Ectodermal cell (in vitro differentiated cells): ENCODE measurements around the gene DHX32.

ENCODE experiments used
- H3K27ac ChIP-seq: 2 replicates; pipeline ENCODE4 v1.7.0; 2013; ENCODE audit warnings: mild to moderate bottlenecking, low read depth, low read length; ENCODE audit not compliant: insufficient read depth, poor library complexity, severe bottlenecking
- H3K27me3 ChIP-seq: 2 replicates; pipeline ENCODE4 v1.7.0; 2013; ENCODE audit warnings: mild to moderate bottlenecking, low read length; ENCODE audit not compliant: insufficient read depth, control insufficient read depth, poor library complexity, severe bottlenecking
- H3K36me3 ChIP-seq: one replicate; pipeline ENCODE4 v1.7.0; 2013; ENCODE audit warnings: low read length; ENCODE audit not compliant: control insufficient read depth, insufficient read depth
- H3K4me1 ChIP-seq: one replicate; pipeline ENCODE4 v1.7.0; 2013; ENCODE audit warnings: low read length; ENCODE audit not compliant: control insufficient read depth, insufficient read depth
- H3K4me3 ChIP-seq: 2 replicates; pipeline ENCODE4 v1.7.0; 2013; ENCODE audit warnings: low read depth, low read length, control low read depth; ENCODE audit not compliant: insufficient read depth
- H3K9me3 ChIP-seq: 2 replicates; pipeline ENCODE4 v1.7.0; 2013; ENCODE audit warnings: mild to moderate bottlenecking, low read length, moderate library complexity; ENCODE audit not compliant: control insufficient read depth
- WGBS, 2 experiments: methylation state at CpG; one replicate each; pipeline ENCODE4 v1.1.7; 2013; ENCODE audit warnings: missing lambda C conversion rate in 2 of 2; 5-methylcytosine and 5-hydroxymethylcytosine counted together

Gene DHX32

DNA sequence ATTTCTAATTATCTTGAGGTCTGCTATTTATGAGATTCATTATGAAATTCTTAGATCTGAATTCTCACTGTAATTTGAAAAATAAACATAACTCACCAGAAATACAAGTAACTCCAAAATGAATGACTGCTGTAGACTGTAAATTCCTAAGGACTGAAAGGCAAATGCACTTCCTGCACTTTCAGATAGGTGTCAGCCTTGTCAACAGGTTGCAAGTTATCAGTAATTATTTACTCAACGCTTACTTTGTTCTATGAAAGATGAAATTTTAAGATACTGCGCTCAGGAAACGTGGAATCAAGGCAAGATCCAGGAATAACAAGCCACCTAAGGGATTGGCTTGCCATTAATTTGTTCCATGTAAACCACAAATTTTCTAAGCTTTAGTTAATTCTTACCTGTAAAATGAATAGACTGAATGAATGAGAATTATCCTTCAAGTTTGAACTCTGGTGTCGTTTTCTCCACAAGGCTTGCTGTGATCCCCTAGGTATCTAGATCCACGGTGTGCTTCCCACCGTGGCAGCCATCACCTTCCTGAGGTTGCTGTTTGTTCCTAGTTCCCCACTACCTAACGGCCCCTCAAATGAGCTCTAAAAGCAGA lies 12.6 kb downstream of the DHX32 start:
- no peaks in the 10 kb centered on the region for H3K9me3 ChIP-seq
- H3K4me3 ChIP-seq, result no peak overlapping the region
- H3K27me3 ChIP-seq, result no peaks in the 10 kb centered on the region
- no peak overlapping the region for H3K27ac ChIP-seq
- 60 to 67% methylated on average over 7 of the region's 7 CpGs for WGBS, 2 experiments
- no peaks in the 10 kb centered on the region for H3K4me1 ChIP-seq
- peaks cover 11% of the 10 kb centered on the region for H3K36me3 ChIP-seq

DNA sequence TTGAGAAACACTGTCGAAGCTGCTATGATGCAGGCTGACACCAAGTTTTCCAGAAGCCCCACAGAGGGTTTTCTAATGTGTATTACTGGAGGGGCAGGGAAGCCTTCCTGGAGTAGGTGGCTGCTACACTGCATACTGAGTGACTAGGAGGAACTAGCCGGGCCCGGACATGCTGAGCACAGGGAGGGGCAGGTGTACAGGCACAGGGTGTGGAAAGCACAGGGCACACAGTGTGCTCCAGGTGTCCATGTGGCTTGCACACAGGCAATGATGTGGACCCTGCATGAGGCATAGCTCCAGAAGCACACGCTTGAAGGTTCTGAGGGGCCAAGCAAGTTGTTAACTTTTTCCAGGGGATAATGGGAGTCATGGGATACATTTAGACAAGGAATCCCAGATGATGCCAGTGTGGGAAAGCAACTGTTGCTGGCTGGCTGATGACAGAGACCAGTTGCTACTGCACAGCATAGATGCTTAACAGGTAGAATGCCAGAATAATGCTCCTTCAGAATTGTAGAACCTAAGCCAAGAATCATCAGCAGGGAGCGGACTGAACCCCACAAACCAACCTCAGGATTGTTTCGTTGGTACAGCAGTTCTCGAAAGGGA lies 14.6 kb downstream of the DHX32 start:
- H3K4me1 ChIP-seq, result no peaks in the 10 kb centered on the region
- 96% methylated on average over 7 of the region's 7 CpGs for WGBS, 2 experiments
- no peaks in the 10 kb centered on the region for H3K27me3 ChIP-seq
- peaks cover 11% of the 10 kb centered on the region for H3K36me3 ChIP-seq
- H3K9me3 ChIP-seq, result no peaks in the 10 kb centered on the region
- no peak overlapping the region for H3K27ac ChIP-seq
- H3K4me3 ChIP-seq, result no peak overlapping the region

DNA sequence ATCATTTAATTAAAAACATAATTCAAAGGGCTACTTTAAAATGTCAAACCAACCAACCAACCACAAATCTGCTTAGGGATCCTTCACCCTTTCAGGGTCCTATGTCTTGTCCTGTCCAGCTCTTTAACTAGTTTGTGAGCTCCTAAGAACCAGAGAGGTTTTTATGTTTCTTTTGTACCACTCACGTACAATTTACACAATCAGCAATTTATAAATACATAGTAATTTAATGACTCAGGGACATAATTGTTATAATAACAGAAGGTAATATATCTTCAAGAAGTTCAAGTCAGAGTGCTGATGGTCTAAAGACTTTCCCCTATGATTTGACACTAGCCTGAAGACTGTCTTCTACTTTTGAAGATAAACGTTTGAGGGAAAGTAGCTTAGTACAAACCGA lies 16.0 kb downstream of the DHX32 start:
- H3K4me3 ChIP-seq, result no peak overlapping the region
- no peaks in the 10 kb centered on the region for H3K9me3 ChIP-seq
- H3K4me1 ChIP-seq, result no peaks in the 10 kb centered on the region
- H3K27ac ChIP-seq, result no peak overlapping the region
- WGBS, 2 experiments, result 93 to 97% methylated on average over 2 of the region's 3 CpGs
- peaks cover 11% of the 10 kb centered on the region for H3K36me3 ChIP-seq
- H3K27me3 ChIP-seq, result no peaks in the 10 kb centered on the region

DNA sequence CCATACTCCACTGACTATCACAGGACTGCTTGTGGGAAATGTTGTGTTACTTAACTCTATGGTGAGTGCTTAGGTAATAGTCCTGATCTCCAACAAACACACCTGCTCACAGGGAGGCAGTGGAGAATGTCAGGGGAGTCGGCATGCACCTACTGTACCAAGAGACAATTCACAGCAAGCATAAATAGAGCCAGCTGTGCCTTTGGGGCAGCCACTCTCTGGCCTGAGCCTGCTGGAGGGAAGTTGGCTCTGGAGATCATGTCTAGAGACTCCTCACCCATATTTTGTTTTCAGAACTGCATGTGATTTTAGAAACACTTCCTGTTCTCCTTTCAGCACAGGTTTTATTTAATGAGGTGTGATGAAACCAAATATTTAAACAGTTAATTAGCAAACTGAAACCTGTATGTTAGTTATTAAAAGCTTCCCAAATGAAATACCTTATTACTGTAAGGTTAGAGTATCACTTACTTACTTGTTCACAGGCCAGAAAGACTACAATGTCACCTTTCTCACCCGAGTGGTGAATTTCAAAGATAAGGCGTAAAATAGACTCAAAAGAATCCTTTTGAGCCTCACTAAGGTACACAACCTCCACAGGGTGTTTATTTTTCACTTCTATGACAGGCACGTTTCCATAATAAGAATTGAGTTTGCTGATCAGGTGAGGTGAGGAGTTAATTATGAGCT lies 21.8 kb downstream of the DHX32 start:
- Histone ChIP-seq H3K4me3 (no peak overlapping the region), H3K36me3 (no peaks in the 10 kb centered on the region), H3K9me3 (no peaks in the 10 kb centered on the region), H3K4me1 (no peaks in the 10 kb centered on the region), H3K27ac (no peak overlapping the region), H3K27me3 (no peaks in the 10 kb centered on the region)
- WGBS, 2 experiments, result 93 to 94% methylated on average over 3 to 4 of the region's 4 CpGs

DNA sequence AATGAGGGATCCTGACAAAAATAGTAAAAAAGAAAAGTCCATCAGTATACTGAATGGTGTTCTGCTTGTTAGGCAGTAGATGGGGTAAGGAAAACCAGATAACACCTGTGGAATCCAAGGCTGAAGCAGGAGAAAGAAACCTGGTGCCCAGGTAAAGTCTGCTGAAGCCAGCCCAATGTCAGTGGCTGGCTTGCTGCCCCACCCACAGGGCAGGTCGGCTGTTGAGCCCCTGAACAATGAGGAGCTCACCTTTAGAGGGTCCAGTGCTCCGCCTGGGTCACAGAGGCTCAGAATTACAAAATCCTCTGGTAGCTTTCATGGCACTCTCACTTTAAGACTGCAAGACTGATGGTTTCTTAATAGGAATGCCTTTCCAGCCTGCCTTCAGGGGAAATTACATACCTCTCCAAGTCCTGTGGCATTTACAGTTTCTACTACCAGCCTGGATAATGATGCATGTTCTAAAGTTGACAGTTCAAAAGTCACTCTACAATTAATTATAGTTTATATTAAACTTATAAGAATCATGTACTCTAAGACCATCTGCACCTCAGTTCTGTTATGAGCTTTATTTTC lies 23.8 kb downstream of the DHX32 start:
- H3K27ac ChIP-seq, result no peak overlapping the region
- peaks cover under 1% of the 10 kb centered on the region for H3K36me3 ChIP-seq
- WGBS, 2 experiments, result 89 to 91% methylated on average over 2 of the region's 2 CpGs

DNA sequence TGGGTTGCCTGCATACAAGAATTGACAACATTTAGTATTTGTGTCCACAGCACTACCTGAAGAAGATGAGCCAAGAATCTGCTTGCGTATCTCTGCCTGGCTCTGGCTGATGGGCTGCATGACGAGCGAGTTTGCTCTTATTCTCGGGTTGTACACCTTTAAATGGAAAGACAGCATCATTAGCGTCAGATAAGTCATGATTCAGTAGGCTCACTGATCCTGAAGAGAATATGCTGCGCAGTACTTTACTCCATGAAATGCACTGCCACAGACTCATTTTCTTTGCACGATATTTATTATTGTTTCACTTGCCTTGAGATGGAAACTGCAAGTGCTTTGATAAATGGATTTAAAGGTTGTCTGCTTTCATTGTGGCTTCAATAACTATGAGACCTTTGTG lies 28.6 kb downstream of the DHX32 start:
- peaks cover 16% of the 10 kb centered on the region for H3K36me3 ChIP-seq
- H3K9me3 ChIP-seq, result no peaks in the 10 kb centered on the region
- no peak overlapping the region for H3K4me3 ChIP-seq
- no peak overlapping the region for H3K27ac ChIP-seq
- WGBS, 2 experiments, result 96 to 99% methylated on average over 7 of the region's 7 CpGs
- no peaks in the 10 kb centered on the region for H3K27me3 ChIP-seq
- no peaks in the 10 kb centered on the region for H3K4me1 ChIP-seq

More for the DNA sequence above, 23.8 kb downstream of the DHX32 start:
- H3K9me3 ChIP-seq, result no peaks in the 10 kb centered on the region
- H3K27me3 ChIP-seq, result no peaks in the 10 kb centered on the region
- H3K4me3 ChIP-seq, result no peak overlapping the region
- no peaks in the 10 kb centered on the region for H3K4me1 ChIP-seq

DNA sequence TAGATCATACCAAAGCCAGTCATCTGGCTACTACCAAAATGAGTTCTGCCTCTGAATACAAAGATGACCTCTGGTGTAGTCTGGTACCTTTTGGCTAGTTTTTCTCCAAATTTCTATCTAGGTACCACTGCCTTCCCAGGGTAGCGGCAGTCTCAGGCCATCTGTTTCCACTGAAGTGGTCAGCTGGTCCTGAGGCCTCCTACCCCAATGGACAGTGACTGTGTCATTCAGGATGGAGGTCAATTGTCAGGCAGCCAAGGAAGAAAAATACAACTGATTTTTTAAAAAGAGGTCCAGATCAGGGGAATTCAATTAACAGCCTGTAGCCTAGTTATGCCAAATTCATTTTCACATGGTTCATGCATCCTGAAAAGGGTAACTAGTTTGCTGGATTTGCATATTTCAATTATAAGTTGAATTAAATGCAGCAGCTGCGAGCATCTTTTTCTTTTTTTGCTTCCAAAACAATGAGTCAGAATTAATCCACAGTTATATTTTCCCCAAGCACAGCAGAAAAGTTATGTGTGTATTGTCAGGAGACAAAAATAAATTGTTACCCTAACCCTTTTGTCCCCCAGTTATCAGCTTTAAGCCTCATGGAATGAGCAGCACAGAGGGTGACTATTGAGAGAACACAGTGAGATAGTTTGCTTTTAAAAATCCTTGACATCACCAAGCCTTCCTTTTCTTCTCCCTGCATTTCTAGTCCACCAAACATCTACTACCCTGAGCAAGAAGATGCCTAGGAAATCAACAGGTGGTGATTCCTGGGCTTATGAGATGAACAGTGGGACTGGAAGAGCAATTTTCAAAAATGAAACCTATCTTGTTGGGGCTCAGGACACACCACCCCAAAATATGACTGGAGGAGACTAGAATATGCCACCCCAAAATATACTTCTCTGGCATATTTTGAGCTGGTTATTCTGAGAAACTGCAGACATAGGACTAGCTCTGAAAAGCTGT lies 30.0 kb downstream of the DHX32 start:
- Histone ChIP-seq H3K4me1 (no peaks in the 10 kb centered on the region), H3K9me3 (no peaks in the 10 kb centered on the region), H3K4me3 (no peak overlapping the region), H3K27ac (no peak overlapping the region), H3K36me3 (peaks cover 16% of the 10 kb centered on the region), H3K27me3 (no peaks in the 10 kb centered on the region)
- 95 to 97% methylated on average over 1 to 2 of the region's 2 CpGs for WGBS, 2 experiments

DNA sequence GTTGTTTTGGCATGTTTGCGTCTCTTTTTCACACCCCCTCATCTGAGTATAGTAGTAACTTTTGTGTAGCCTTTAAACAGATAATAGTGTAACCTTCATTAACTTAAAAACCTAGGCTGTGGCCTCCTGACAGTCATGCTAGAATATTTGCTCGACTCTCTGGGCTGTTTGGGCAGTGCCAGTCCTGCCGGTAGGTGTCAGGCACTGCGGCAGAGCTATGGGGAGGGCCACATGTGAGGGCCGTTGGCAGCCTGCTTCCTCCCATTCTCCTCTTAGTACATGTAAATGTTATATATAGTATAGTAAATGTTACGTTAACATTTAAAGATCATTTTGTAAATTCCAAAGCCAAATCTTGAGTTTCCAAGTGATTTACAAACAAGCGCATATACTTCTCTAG lies 31.6 kb downstream of the DHX32 start:
- H3K4me1 ChIP-seq, result no peaks in the 10 kb centered on the region
- H3K9me3 ChIP-seq, result no peaks in the 10 kb centered on the region
- H3K4me3 ChIP-seq, result no peak overlapping the region
- no peaks in the 10 kb centered on the region for H3K27me3 ChIP-seq
- peaks cover 16% of the 10 kb centered on the region for H3K36me3 ChIP-seq
- no peak overlapping the region for H3K27ac ChIP-seq
- WGBS, 2 experiments, result 99% methylated on average over 5 to 6 of the region's 7 CpGs

DNA sequence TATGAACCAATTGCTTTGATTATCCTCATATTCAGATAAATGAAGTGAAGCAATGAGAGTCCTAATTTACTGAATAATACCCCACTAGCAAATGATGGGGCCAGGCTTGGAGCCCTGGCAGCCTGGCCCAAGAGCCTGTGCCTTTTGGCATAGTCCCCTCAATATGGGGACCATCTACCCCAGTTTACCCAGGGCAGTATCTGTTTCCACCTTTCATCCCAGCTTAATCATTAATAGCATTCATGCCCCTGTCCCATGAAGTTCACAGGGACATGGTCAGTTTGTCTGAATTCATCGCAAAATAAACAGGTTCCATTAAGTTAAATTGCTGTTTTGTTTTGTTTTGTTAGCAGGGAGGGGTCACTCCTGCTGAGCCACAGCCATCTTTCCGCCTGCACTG lies 32.2 kb downstream of the DHX32 start:
- Histone ChIP-seq H3K4me3 (no peak overlapping the region), H3K27ac (no peak overlapping the region), H3K9me3 (no peaks in the 10 kb centered on the region), H3K27me3 (no peaks in the 10 kb centered on the region), H3K4me1 (no peaks in the 10 kb centered on the region), H3K36me3 (peaks cover 16% of the 10 kb centered on the region)
- 93% methylated on average over 2 of the region's 2 CpGs for WGBS, 2 experiments
